H9 (cell line): Measurements from ENCODE around the gene RBBP4. TPM values are rescaled to one million over a fixed set of nuclear protein-coding genes. Genes with fewer than 3 reads are reported as not detected.
A peak's percentile ranks its signal among the peaks of the same experiment; 100 is the strongest.

Source experiments
- DNase-seq: peaks from one replicate; pipeline ENCODE4 v3.0.0-alpha.2; 2017
- H2AFZ ChIP-seq: one replicate; pipeline ENCODE4 v1.6.1; 2013; ENCODE audit warnings: mild to moderate bottlenecking, low read length, control low read depth, moderate library complexity
- H2AK5ac ChIP-seq: 2 replicates; pipeline ENCODE4 v1.6.1; 2013; ENCODE audit warnings: low read length, control low read depth, mixed read lengths; ENCODE audit not compliant: insufficient read length
- H2BK120ac ChIP-seq: one replicate; pipeline ENCODE4 v1.6.1; 2013; ENCODE audit warnings: low read depth, mild to moderate bottlenecking, low read length, control low read depth, inconsistent platforms; ENCODE audit not compliant: poor library complexity, severe bottlenecking
- H2BK12ac ChIP-seq: 2 replicates; pipeline ENCODE4 v1.6.1; 2013; ENCODE audit warnings: low read length, control low read depth, mixed read lengths, low read depth; ENCODE audit not compliant: insufficient read length
- H2BK15ac ChIP-seq: 2 replicates; pipeline ENCODE4 v1.6.1; 2013; ENCODE audit warnings: low read depth, low read length, control low read depth
- H2BK20ac ChIP-seq: one replicate; pipeline ENCODE4 v1.6.1; 2013; ENCODE audit warnings: low read depth, mild to moderate bottlenecking, low read length, control low read depth, inconsistent platforms; ENCODE audit not compliant: poor library complexity, severe bottlenecking
- H2BK5ac ChIP-seq: 2 replicates; pipeline ENCODE4 v1.6.1; 2013; ENCODE audit warnings: low read length, control low read depth, mixed read lengths; ENCODE audit not compliant: insufficient read length
- H3K14ac ChIP-seq: 2 replicates; pipeline ENCODE4 v1.6.1; 2013; ENCODE audit warnings: low read length, control low read depth; ENCODE audit not compliant: insufficient read depth
- H3K18ac ChIP-seq: 2 replicates; pipeline ENCODE4 v1.6.1; 2013; ENCODE audit warnings: low read depth, mild to moderate bottlenecking, mixed read lengths, low read length, control low read depth; ENCODE audit not compliant: insufficient read length
- H3K23ac ChIP-seq: 2 replicates; pipeline ENCODE4 v1.6.1; 2013; ENCODE audit warnings: low read length, control low read depth, mixed read lengths, low read depth; ENCODE audit not compliant: insufficient read length
- H3K23me2 ChIP-seq: 2 replicates; pipeline ENCODE4 v1.6.1; 2013; ENCODE audit warnings: low read depth, mild to moderate bottlenecking, mixed read lengths, low read length, control low read depth; ENCODE audit not compliant: insufficient read length, poor library complexity, severe bottlenecking
- H3K27ac ChIP-seq: 2 replicates; pipeline ENCODE4 v1.5.1; 2013; ENCODE audit warnings: low read length, control low read depth, mixed read lengths, low read depth; ENCODE audit not compliant: insufficient read length
- H3K27me3 ChIP-seq: 2 replicates; pipeline ENCODE4 v1.6.1; 2013; ENCODE audit warnings: low read length, control low read depth, inconsistent platforms; ENCODE audit not compliant: insufficient read depth
- H3K4ac ChIP-seq: 2 replicates; pipeline ENCODE4 v1.6.1; 2013; ENCODE audit warnings: low read depth, mild to moderate bottlenecking, control low read depth, inconsistent platforms, low read length, moderate library complexity
- H3K4me1 ChIP-seq: 2 replicates; pipeline ENCODE4 v1.6.1; 2013; ENCODE audit warnings: low read length, control low read depth, inconsistent platforms; ENCODE audit not compliant: insufficient read depth
- H3K4me2 ChIP-seq: 2 replicates; pipeline ENCODE4 v1.6.1; 2013; ENCODE audit warnings: low read length, control low read depth, mixed read lengths; ENCODE audit not compliant: insufficient read length, insufficient read depth
- H3K56ac ChIP-seq: 2 replicates; pipeline ENCODE4 v1.6.1; 2013; ENCODE audit warnings: low read depth, mild to moderate bottlenecking, mixed read lengths, low read length, control low read depth; ENCODE audit not compliant: insufficient read length
- H3K79me1 ChIP-seq: 2 replicates; pipeline ENCODE4 v1.6.1; 2013; ENCODE audit warnings: low read depth, mild to moderate bottlenecking, moderate library complexity, low read length, control low read depth, inconsistent platforms; ENCODE audit not compliant: insufficient read depth, poor library complexity, severe bottlenecking
- H3K79me2 ChIP-seq: 2 replicates; pipeline ENCODE4 v1.6.1; 2013; ENCODE audit warnings: low read length, control low read depth, inconsistent platforms; ENCODE audit not compliant: insufficient read depth
- H3K9ac ChIP-seq: 2 replicates; pipeline ENCODE4 v1.6.1; 2013; ENCODE audit warnings: low read length, control low read depth, mixed read lengths; ENCODE audit not compliant: insufficient read length; ENCODE audit errors: extremely low read depth
- H3K9me3 ChIP-seq: one replicate; pipeline ENCODE4 v1.6.1; 2013; ENCODE audit warnings: low read depth, low read length, inconsistent platforms; ENCODE audit not compliant: control insufficient read depth
- H3T11ph ChIP-seq: one replicate; pipeline ENCODE4 v1.6.1; 2013; ENCODE audit warnings: mild to moderate bottlenecking, low read length, control low read depth, inconsistent platforms
- H4K20me1 ChIP-seq: one replicate; pipeline ENCODE4 v1.6.1; 2013; ENCODE audit not compliant: control insufficient read depth, insufficient read length, insufficient read depth
- H4K5ac ChIP-seq: 2 replicates; pipeline ENCODE4 v1.6.1; 2013; ENCODE audit warnings: low read depth, mild to moderate bottlenecking, mixed read lengths, low read length, control low read depth; ENCODE audit not compliant: insufficient read length
- H4K8ac ChIP-seq: replicated peaks from 2 replicates; pipeline ENCODE4 v1.6.1; 2013; ENCODE audit warnings: low read length, control low read depth, mixed read lengths, low read depth; ENCODE audit not compliant: insufficient read length
- H4K91ac ChIP-seq: 2 replicates; pipeline ENCODE4 v1.6.1; 2013; ENCODE audit warnings: low read depth, mild to moderate bottlenecking, moderate library complexity, mixed read lengths, low read length, control low read depth; ENCODE audit not compliant: insufficient read length
- H3K27ac Mint-ChIP-seq, 3 experiments: 2 replicates in 2 of 3; 3 replicates in 1 of 3; pipeline ENCODE4 v1.8.0; 2020 to 2021; ENCODE audit warnings: mixed read lengths in 3 of 3, mild to moderate bottlenecking in 1 of 3, moderate library complexity in 1 of 3
- H3K27me3 Mint-ChIP-seq: 2 replicates; pipeline ENCODE4 v1.8.0; 2021; ENCODE audit warnings: low read depth, mild to moderate bottlenecking, moderate library complexity, mixed read lengths
- H3K36me3 Mint-ChIP-seq, 3 experiments: 2 replicates in 2 of 3; 3 replicates in 1 of 3; pipeline ENCODE4 v1.8.0; 2020 to 2021; ENCODE audit warnings: low read depth in 3 of 3, mixed read lengths in 3 of 3; ENCODE audit not compliant: insufficient read depth in 1 of 3
- H3K4me1 Mint-ChIP-seq, 2 experiments: 2 replicates each; pipeline ENCODE4 v1.8.0; 2020; ENCODE audit warnings: mixed read lengths in 2 of 2
- H3K4me3 Mint-ChIP-seq, 2 experiments: 2 replicates in 1 of 2; 3 replicates in 1 of 2; pipeline ENCODE4 v1.8.0; 2020 to 2021; ENCODE audit warnings: mild to moderate bottlenecking in 2 of 2, mixed read lengths in 2 of 2, moderate library complexity in 1 of 2
- H3K9me3 Mint-ChIP-seq, 2 experiments: 2 replicates in 1 of 2; 3 replicates in 1 of 2; pipeline ENCODE4 v1.8.0; 2020; ENCODE audit warnings: mild to moderate bottlenecking in 2 of 2, mixed read lengths in 2 of 2, moderate library complexity in 1 of 2
- WGBS: extraction: QIAGEN DNeasy Blood & Tissue Kit; methylation state at CpG from one replicate; pipeline ENCODE4 v1.1.7; 2013; ENCODE audit warnings: missing lambda C conversion rate, low lambda C conversion rate, mixed read lengths; ENCODE audit not compliant: insufficient read length; ENCODE audit errors: extremely low coverage; 5-methylcytosine and 5-hydroxymethylcytosine counted together
- total RNA-seq: library from RNA; stranded (reverse); gene quantifications from 2 replicates; pipeline ENCODE4 v1.2.1, GENCODE V29; 2021
- TF ChIP-seq, protein P1 (sequence below): fragments of 200-600 bp; sonication (generic); conservative IDR thresholded peaks from 3 replicates; pipeline ENCODE4 v1.8.0; 2021; ENCODE audit warnings: antibody characterized with exemption, mild to moderate bottlenecking

RBBP4 gene
- total RNA-seq, 1 experiment from 2014 or later: 416 TPM

DNA sequence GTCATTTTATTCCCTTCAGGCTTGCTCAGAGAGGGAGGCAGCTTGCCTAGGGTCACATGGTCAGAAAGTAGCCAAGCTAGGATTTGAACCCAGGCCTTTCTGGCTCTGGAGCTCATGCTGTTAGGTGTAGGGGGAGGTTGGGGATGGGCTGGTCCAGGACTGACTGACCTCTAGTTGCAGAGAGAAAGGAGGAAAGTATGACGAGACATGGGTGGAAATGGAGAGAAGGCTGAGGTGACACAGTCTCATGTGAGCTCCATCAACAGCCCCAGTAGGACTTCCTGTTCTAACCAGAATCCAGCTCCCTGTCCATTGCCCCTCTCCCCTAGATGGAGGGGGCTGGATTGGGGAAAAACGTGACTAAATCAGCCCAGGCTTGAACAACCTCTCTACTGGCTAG, 67.0 kb downstream of the RBBP4 start:
- no peaks in the 10 kb centered on the region for H3K79me1 ChIP-seq
- no peak overlapping the region for H2AFZ ChIP-seq
- no peak overlapping the region for H2AK5ac ChIP-seq
- no CpG with 5 or more reads among the region's 2 CpGs for WGBS
- TF ChIP-seq, protein P1, sequence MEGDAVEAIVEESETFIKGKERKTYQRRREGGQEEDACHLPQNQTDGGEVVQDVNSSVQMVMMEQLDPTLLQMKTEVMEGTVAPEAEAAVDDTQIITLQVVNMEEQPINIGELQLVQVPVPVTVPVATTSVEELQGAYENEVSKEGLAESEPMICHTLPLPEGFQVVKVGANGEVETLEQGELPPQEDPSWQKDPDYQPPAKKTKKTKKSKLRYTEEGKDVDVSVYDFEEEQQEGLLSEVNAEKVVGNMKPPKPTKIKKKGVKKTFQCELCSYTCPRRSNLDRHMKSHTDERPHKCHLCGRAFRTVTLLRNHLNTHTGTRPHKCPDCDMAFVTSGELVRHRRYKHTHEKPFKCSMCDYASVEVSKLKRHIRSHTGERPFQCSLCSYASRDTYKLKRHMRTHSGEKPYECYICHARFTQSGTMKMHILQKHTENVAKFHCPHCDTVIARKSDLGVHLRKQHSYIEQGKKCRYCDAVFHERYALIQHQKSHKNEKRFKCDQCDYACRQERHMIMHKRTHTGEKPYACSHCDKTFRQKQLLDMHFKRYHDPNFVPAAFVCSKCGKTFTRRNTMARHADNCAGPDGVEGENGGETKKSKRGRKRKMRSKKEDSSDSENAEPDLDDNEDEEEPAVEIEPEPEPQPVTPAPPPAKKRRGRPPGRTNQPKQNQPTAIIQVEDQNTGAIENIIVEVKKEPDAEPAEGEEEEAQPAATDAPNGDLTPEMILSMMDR: no peak
- no peak overlapping the region for H4K5ac ChIP-seq
- H4K91ac ChIP-seq: no peak overlapping the region
- H3K23me2 ChIP-seq: no peaks in the 10 kb centered on the region
- Mint-ChIP-seq H3K4me1 (peaks cover 22 to 23% of the 10 kb centered on the region in 2 experiments), H3K27me3 (peaks cover 16% of the 10 kb centered on the region), H3K4me3 (0 out of 5 replicates have a peak overlapping the region, but pooled peaks of 1 of the 2 experiments have one; percentile 17), H3K9me3 (no peaks in the 10 kb centered on the region), H3K27ac (no peak overlapping the region), H3K36me3 (no peaks in the 10 kb centered on the region)
- no peak overlapping the region for H2BK15ac ChIP-seq
- no peak overlapping the region for H2BK12ac ChIP-seq
- no peak overlapping the region for H2BK20ac ChIP-seq
- no peak overlapping the region for H3K4ac ChIP-seq
- H3T11ph ChIP-seq: no peak overlapping the region
- no peak overlapping the region for H3K9ac ChIP-seq
- no peak overlapping the region for H4K8ac ChIP-seq
- no peak overlapping the region for H3K14ac ChIP-seq
- no peak overlapping the region for H3K56ac ChIP-seq
- DNase-seq: no peak
- no peak overlapping the region for H3K27ac ChIP-seq
- no peak overlapping the region for H3K4me2 ChIP-seq
- H2BK120ac ChIP-seq: no peak overlapping the region
- H2BK5ac ChIP-seq: no peak overlapping the region
- no peaks in the 10 kb centered on the region for H3K27me3 ChIP-seq
- H3K79me2 ChIP-seq: no peaks in the 10 kb centered on the region
- H3K4me1 ChIP-seq: peaks cover under 1% of the 10 kb centered on the region; the same call in 1 of the 2 replicates
- H3K23ac ChIP-seq: no peak overlapping the region
- no peaks in the 10 kb centered on the region for H4K20me1 ChIP-seq
- H3K9me3 ChIP-seq: no peaks in the 10 kb centered on the region
- H3K18ac ChIP-seq: no peak overlapping the region
